ENCODE results near the gene HPX. TPM values are rescaled to one million over a fixed set of nuclear protein-coding genes. Genes with fewer than 3 reads are reported as not detected.

The HPX gene
- total RNA-seq, 6 experiments from 2014 or later, result 0.29 to 0.76 (median 0.55) TPM

DNA sequence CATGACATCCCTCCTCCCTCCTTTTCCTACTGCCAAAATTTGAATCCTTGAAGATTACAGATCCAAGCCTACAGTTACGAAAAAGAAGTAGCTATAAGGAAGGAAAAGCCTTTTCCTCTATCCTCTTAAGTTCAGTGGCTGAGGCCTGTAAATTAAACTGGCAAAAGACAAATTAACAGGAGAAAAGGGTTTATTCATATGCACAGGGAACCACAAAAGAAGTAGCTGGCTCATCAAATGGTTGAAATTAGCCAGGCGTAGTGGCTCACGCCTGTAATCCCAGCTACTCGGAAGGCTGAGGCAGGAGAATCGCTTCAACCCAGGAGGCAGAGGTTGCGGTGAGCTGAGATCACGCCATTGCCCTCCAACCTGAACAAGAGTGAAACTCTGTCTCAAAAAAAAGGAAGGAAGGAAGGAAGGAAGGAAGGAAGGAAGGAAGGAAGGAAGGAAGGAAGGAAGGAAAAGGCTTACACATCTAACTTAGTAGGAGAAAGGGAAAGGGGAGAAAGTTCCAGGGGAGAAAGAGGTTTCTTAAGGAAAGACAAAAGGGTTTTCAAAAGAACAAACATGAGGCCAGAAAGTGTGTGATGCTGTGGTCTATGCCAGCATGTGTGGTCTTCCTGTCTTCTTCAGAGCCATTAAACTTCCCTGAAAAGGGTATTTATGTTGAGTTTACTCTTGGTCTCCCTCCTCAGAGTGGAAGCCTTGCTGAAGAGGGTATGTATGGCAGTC is 55.6 kb downstream of the HPX start:
- Mint-ChIP-seq H3K4me1 (ENCODE audit: low read depth) (peaks cover 30% of the 10 kb centered on the region), H3K27me3 (ENCODE audit: insufficient read depth) (peaks cover 8% of the 10 kb centered on the region), H3K4me3 (no peak overlapping the region), H3K36me3 (ENCODE audit: low read depth) (no peaks in the 10 kb centered on the region), H3K27ac (no peak overlapping the region), H3K9me3 (no peaks in the 10 kb centered on the region)
- no peak for DNase-seq
- TF ChIP-seq, protein P1, sequence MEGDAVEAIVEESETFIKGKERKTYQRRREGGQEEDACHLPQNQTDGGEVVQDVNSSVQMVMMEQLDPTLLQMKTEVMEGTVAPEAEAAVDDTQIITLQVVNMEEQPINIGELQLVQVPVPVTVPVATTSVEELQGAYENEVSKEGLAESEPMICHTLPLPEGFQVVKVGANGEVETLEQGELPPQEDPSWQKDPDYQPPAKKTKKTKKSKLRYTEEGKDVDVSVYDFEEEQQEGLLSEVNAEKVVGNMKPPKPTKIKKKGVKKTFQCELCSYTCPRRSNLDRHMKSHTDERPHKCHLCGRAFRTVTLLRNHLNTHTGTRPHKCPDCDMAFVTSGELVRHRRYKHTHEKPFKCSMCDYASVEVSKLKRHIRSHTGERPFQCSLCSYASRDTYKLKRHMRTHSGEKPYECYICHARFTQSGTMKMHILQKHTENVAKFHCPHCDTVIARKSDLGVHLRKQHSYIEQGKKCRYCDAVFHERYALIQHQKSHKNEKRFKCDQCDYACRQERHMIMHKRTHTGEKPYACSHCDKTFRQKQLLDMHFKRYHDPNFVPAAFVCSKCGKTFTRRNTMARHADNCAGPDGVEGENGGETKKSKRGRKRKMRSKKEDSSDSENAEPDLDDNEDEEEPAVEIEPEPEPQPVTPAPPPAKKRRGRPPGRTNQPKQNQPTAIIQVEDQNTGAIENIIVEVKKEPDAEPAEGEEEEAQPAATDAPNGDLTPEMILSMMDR (IDR thresholded peaks at IDR 0.05), result no peak

Other genes with a start within 250 kb of the HPX start
- gene OR52W1, start 241.8 kb downstream of the HPX start, total RNA-seq (2021; fragmentation: NEBNext Ultra II Directional; extraction: Animal tissue kit (Norgen Biotek cat#: 25700)), result not detected
- gene C11orf42, start 235.4 kb downstream of the HPX start, total RNA-seq (2021; fragmentation: NEBNext Ultra II Directional; extraction: Animal tissue kit (Norgen Biotek cat#: 25700)), result not detected
- 10 to 100 TPM; 12.7 to 15.6 (median 14.7) TPM for gene FHIP1B, start 206.4 kb downstream of the HPX start, total RNA-seq (2021; fragmentation: NEBNext Ultra II Directional; extraction: Animal tissue kit (Norgen Biotek cat#: 25700))
- not detected for gene CNGA4, start 201.9 kb downstream of the HPX start, total RNA-seq (2021; fragmentation: NEBNext Ultra II Directional; extraction: Animal tissue kit (Norgen Biotek cat#: 25700))
- not detected for gene CCKBR, start 181.1 kb downstream of the HPX start, total RNA-seq (2021; fragmentation: NEBNext Ultra II Directional; extraction: Animal tissue kit (Norgen Biotek cat#: 25700))
- 100 to 1,000 TPM; 140 to 235 (median 203) TPM for gene CAVIN3, start 120.5 kb downstream of the HPX start, total RNA-seq (2021; fragmentation: NEBNext Ultra II Directional; extraction: Animal tissue kit (Norgen Biotek cat#: 25700))
- 100 to 1,000 TPM; 117 to 145 (median 123) TPM for gene SMPD1, start 50.5 kb downstream of the HPX start, total RNA-seq (2021; fragmentation: NEBNext Ultra II Directional; extraction: Animal tissue kit (Norgen Biotek cat#: 25700))
- gene APBB1, start 21.9 kb downstream of the HPX start, total RNA-seq (2021; fragmentation: NEBNext Ultra II Directional; extraction: Animal tissue kit (Norgen Biotek cat#: 25700)), result 10 to 100 TPM; 32.3 to 38.7 (median 35.4) TPM
- gene TRIM3, start 33.0 kb upstream of the HPX start, total RNA-seq (2021; fragmentation: NEBNext Ultra II Directional; extraction: Animal tissue kit (Norgen Biotek cat#: 25700)), result 10 to 100 TPM; 14.3 to 19.1 (median 17.4) TPM
- gene ARFIP2, start 40.3 kb upstream of the HPX start, total RNA-seq (2021; fragmentation: NEBNext Ultra II Directional; extraction: Animal tissue kit (Norgen Biotek cat#: 25700)), result 10 to 100 TPM; 60.9 to 72.4 (median 67.7) TPM
- 10 to 100 TPM; 29.0 to 39.3 (median 31.0) TPM for gene TIMM10B, start 40.5 kb upstream of the HPX start, total RNA-seq (2021; fragmentation: NEBNext Ultra II Directional; extraction: Animal tissue kit (Norgen Biotek cat#: 25700))
- 1 to 10 TPM; 1.4 to 2.3 (median 1.6) TPM for gene DNHD1, start 56.3 kb upstream of the HPX start, total RNA-seq (2021; fragmentation: NEBNext Ultra II Directional; extraction: Animal tissue kit (Norgen Biotek cat#: 25700))
- gene RRP8, start 162.6 kb upstream of the HPX start, total RNA-seq (2021; fragmentation: NEBNext Ultra II Directional; extraction: Animal tissue kit (Norgen Biotek cat#: 25700)), result 10 to 100 TPM; 18.5 to 26.7 (median 20.2) TPM
- 100 to 1,000 TPM; 195 to 245 (median 223) TPM for gene ILK, start 162.8 kb upstream of the HPX start, total RNA-seq (2021; fragmentation: NEBNext Ultra II Directional; extraction: Animal tissue kit (Norgen Biotek cat#: 25700))
- 100 to 1,000 TPM; 148 to 205 (median 192) TPM for gene TAF10, start 171.2 kb upstream of the HPX start, total RNA-seq (2021; fragmentation: NEBNext Ultra II Directional; extraction: Animal tissue kit (Norgen Biotek cat#: 25700))
- 10 to 100 TPM; 50.1 to 61.7 (median 54.1) TPM for gene TPP1, start 178.4 kb upstream of the HPX start, total RNA-seq (2021; fragmentation: NEBNext Ultra II Directional; extraction: Animal tissue kit (Norgen Biotek cat#: 25700))
- 1 to 10 TPM; 1.4 to 2.8 (median 2.3) TPM for gene DCHS1, start 214.8 kb upstream of the HPX start, total RNA-seq (2021; fragmentation: NEBNext Ultra II Directional; extraction: Animal tissue kit (Norgen Biotek cat#: 25700))
- 100 to 1,000 TPM in 1 of 6 experiments, 10 to 100 TPM in 5; 79.5 to 111 (median 89.4) TPM for gene MRPL17, start 242.4 kb upstream of the HPX start, total RNA-seq (2021; fragmentation: NEBNext Ultra II Directional; extraction: Animal tissue kit (Norgen Biotek cat#: 25700))